NCI-H2171 treated with DMSO at 0.1 percent for 48 hours (cell line): ENCODE measurements around the gene RNF13.
"Not testable (repeated sequence)": the region's sequence is repeated elsewhere in the genome, so short reads cannot be mapped to it uniquely, and the experiment has no call there.

Experiments used
- DNase-seq: peaks from one replicate; lab custom pipeline; 2025; lab: John Stamatoyannopoulos, UW

Gene RNF13

GRCh38 chr3:149839896-149840295, 26.9 kb downstream of the RNF13 start:
- no peak for DNase-seq

- DNase-seq, result no peak
These were observed 30.5 kb downstream of the RNF13 start for GRCh38 chr3:149843502-149843901.

- DNase-seq, result no peak
These were observed 31.1 kb downstream of the RNF13 start for GRCh38 chr3:149844091-149844490.

- DNase-seq, result no peak
These were observed 32.7 kb downstream of the RNF13 start for GRCh38 chr3:149845570-149846244.

- DNase-seq, result no peak
These were observed 35.2 kb downstream of the RNF13 start for GRCh38 chr3:149848238-149848637.

GRCh38 chr3:149848688-149849087, 35.7 kb downstream of the RNF13 start:
- no peak for DNase-seq

GRCh38 chr3:149850787-149851584, 38.0 kb downstream of the RNF13 start:
- no peak for DNase-seq

- no peak for DNase-seq
These were observed 45.9 kb downstream of the RNF13 start for GRCh38 chr3:149858911-149859310.

GRCh38 chr3:149860881-149861280, 47.9 kb downstream of the RNF13 start:
- no peak for DNase-seq

GRCh38 chr3:149867563-149867962, 54.5 kb downstream of the RNF13 start:
- no peak for DNase-seq

GRCh38 chr3:149871855-149872254, 58.8 kb downstream of the RNF13 start:
- no peak for DNase-seq

GRCh38 chr3:149872589-149872988, 59.6 kb downstream of the RNF13 start:
- DNase-seq, result no peak

GRCh38 chr3:149877668-149878067, 64.7 kb downstream of the RNF13 start:
- DNase-seq, result no peak

- DNase-seq, result no peak
These were observed 66.9 kb downstream of the RNF13 start for GRCh38 chr3:149879872-149880271.

- DNase-seq, result no peak
These were observed 68.9 kb downstream of the RNF13 start for GRCh38 chr3:149881879-149882278.

GRCh38 chr3:149883134-149883533, 70.1 kb downstream of the RNF13 start:
- no peak for DNase-seq

- DNase-seq, result not testable (repeated sequence)
These were observed 70.8 kb downstream of the RNF13 start for GRCh38 chr3:149883860-149884259.

- not testable (repeated sequence) for DNase-seq
These were observed 71.8 kb downstream of the RNF13 start for GRCh38 chr3:149884848-149885247.

- DNase-seq, result no peak
These were observed 73.9 kb downstream of the RNF13 start for GRCh38 chr3:149886957-149887356.

GRCh38 chr3:149891621-149892020, 78.6 kb downstream of the RNF13 start:
- peak; percentile 51 for DNase-seq

GRCh38 chr3:149892371-149892770, 79.4 kb downstream of the RNF13 start:
- DNase-seq, result no peak

GRCh38 chr3:149894205-149894604, 81.2 kb downstream of the RNF13 start:
- DNase-seq, result no peak

- no peak for DNase-seq
These were observed 82.3 kb downstream of the RNF13 start for GRCh38 chr3:149895339-149895738.

- DNase-seq, result no peak
These were observed 82.8 kb downstream of the RNF13 start for GRCh38 chr3:149895769-149896168.
